Astrocyte of the hippocampus (primary cell): ENCODE data around the gene AK8.
"Not testable (repeated sequence)": the region's sequence is repeated elsewhere in the genome, so short reads cannot be mapped to it uniquely, and the experiment has no call there.

Experiments
- DNase-seq: peaks from one replicate; pipeline ENCODE4 v3.0.0; 2011; ENCODE audit warnings: low read depth, low spot score

AK8 gene

GRCh38 chr9:132774886-132775285 lies 103.2 kb downstream of the AK8 start:
- no peak for DNase-seq

GRCh38 chr9:132773764-132774339 lies 104.2 kb downstream of the AK8 start:
- DNase-seq: no peak

- DNase-seq: no peak
Observed at GRCh38 chr9:132773093-132773492, 105.0 kb downstream of the AK8 start.

GRCh38 chr9:132771752-132772151 lies 106.3 kb downstream of the AK8 start:
- not testable (repeated sequence) for DNase-seq

GRCh38 chr9:132770770-132771310 lies 107.2 kb downstream of the AK8 start:
- no peak for DNase-seq

- peak; percentile 73 for DNase-seq
Observed at GRCh38 chr9:132769906-132770769, 107.9 kb downstream of the AK8 start.

- peak; percentile 64 for DNase-seq
Observed at GRCh38 chr9:132768932-132769905, 108.9 kb downstream of the AK8 start.

- no peak for DNase-seq
Observed at GRCh38 chr9:132763574-132763973, 114.5 kb downstream of the AK8 start.

- DNase-seq: no peak
Observed at GRCh38 chr9:132762896-132763295, 115.2 kb downstream of the AK8 start.

- DNase-seq: no peak
Observed at GRCh38 chr9:132761602-132762001, 116.5 kb downstream of the AK8 start.

GRCh38 chr9:132760057-132760456 lies 118.0 kb downstream of the AK8 start:
- no peak for DNase-seq

GRCh38 chr9:132757016-132757415 lies 121.1 kb downstream of the AK8 start:
- no peak for DNase-seq

GRCh38 chr9:132756214-132756845 lies 121.8 kb downstream of the AK8 start:
- no peak for DNase-seq

GRCh38 chr9:132755096-132755495 lies 123.0 kb downstream of the AK8 start:
- DNase-seq: no peak

- DNase-seq: no peak
Observed at GRCh38 chr9:132754236-132754635, 123.8 kb downstream of the AK8 start.

- DNase-seq: no peak
Observed at GRCh38 chr9:132753593-132753880, 124.5 kb downstream of the AK8 start.

GRCh38 chr9:132752877-132753592 lies 125.0 kb downstream of the AK8 start:
- peak; percentile 67 for DNase-seq

GRCh38 chr9:132750668-132751067 lies 127.4 kb downstream of the AK8 start:
- DNase-seq: no peak

GRCh38 chr9:132749306-132749705 lies 128.8 kb downstream of the AK8 start:
- DNase-seq: no peak

- DNase-seq: peak; percentile 28
Observed at GRCh38 chr9:132748450-132748849, 129.6 kb downstream of the AK8 start.
